ENCODE data around the gene PCDHGA5. TPM values are rescaled to one million over a fixed set of nuclear protein-coding genes. Genes with fewer than 3 reads are reported as not detected.

The PCDHGA5 gene
- 0.05 and 0.07 TPM in 2 replicates for total RNA-seq

DNA sequence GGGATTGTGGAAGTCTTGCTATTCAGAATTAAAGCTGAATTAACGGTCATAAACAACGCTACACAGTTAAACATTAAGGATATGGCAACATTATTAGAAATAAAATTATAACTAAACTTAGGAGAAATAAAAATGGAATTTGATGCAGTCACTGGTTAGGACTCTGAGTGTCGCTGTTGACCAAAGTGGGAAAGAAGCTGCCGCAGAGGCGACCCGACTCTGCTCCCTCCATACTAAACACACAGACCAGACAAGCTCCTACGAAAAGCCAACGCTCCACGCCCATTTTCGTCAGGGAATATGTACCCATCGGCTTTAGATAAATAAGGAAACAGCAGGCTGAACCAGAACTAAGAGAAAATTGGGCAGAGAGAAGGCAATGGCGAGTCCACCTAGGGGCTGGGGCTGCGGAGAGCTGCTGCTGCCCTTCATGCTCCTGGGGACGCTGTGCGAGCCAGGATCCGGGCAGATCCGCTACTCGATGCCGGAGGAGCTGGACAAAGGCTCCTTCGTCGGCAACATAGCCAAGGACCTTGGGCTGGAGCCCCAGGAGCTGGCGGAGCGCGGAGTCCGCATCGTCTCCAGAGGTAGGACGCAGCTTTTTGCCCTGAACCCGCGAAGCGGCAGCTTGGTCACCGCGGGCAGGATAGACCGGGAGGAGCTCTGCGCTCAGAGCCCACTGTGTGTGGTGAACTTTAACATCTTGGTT is at the start of gene PCDHGA5:
Gene PCDHGA5 (plus strand): TSS at position 211 of the 709 bp plus-strand sequence. CDS start 169 bp downstream, at position 380.

GRCh38 chr5:141320225-141321169 is 43.5 kb upstream of the PCDHGA5 start, which contains the start of gene TAF7:
TSS of gene TAF7 (minus strand) at chr5:141320784. CDS start at chr5:141320044, 740 bp downstream.

GRCh38 chr5:141330299-141331080 is 33.5 kb upstream of the PCDHGA5 start, which contains the start of gene PCDHGA1:
TSS of gene PCDHGA1 (plus strand) at chr5:141330514.

GRCh38 chr5:141338538-141339306 is 25.2 kb upstream of the PCDHGA5 start, which contains the start of gene PCDHGA2:
TSS of gene PCDHGA2 (plus strand) at chr5:141338760.

DNA sequence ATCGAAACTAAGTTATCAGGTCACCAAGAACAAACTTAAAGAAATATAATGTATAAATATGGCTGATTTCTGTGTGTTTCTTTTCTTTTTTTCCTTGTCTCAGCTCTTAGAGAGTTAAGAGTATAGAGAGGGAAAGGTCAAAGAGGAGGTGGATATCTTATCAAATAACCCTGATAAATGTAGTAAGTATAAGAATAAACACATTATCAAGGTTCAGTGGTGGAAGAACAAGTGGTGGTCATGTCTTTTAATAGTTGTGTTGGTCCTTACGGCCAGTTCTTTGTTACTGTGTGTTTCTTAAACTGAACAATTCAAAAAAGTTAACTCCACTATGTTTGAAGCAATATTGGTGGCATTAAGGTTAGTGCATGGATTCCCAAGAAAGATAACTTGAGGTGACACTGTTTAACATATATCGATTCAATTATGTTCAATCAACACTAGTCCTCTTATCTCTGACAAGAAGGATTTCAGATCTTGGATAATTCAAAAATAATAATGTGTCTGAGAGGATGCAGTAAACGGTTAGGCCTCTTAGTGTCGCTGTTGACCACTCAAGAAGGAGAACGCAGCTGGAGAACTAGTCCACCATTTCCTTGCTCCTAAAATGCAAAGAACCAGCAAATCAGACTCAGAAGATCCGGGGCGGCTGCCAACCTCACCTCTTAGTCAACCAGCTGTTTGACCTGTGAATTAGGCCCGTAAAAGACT is 20.6 kb upstream of the PCDHGA5 start, which contains the start of gene PCDHGA3:
Gene PCDHGA3 (plus strand): TSS at position 588 of the 711 bp plus-strand sequence. CDS start 205 bp downstream, outside the sequence.

DNA sequence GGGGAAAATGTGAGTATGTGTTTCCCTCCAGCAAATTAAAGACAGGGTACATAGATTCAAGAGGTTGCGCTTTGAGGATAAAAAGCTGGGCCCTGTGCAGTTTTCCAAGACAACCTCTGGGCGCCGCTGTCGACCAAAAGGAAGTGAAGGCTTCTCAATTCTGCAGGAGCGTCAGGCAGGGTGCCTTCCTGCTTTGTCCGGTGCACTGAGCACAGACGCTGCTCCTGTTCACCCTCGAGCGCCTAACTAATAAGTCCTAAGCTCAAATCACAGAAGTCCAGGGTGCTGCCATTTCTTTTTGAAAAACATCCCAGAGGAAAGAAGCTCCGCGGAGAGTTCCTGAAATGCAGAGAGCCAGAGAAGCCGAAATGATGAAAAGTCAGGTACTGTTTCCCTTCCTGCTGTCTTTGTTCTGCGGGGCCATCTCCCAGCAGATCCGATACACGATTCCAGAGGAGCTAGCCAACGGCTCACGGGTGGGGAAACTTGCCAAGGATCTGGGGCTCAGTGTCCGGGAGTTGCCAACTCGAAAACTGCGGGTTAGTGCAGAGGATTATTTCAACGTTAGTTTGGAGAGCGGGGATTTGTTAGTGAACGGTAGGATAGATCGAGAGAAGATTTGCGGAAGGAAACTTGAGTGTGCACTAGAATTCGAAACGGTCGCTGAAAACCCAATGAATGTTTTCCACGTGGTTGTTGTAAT is 13.9 kb upstream of the PCDHGA5 start, which contains the start of gene PCDHGB1:
Gene PCDHGB1 (plus strand): TSS at position 183 of the 703 bp plus-strand sequence. CDS start 162 bp downstream, at position 345.

GRCh38 chr5:141354900-141355469 is 9.0 kb upstream of the PCDHGA5 start, which contains the start of gene PCDHGA4:
TSS of gene PCDHGA4 (plus strand) at chr5:141355021. CDS start at chr5:141355108, 87 bp downstream.

GRCh38 chr5:141359790-141360426 is 4.1 kb upstream of the PCDHGA5 start, which contains the start of gene PCDHGB2:
TSS of gene PCDHGB2 (plus strand) at chr5:141359994. CDS start at chr5:141360136, 142 bp downstream.

DNA sequence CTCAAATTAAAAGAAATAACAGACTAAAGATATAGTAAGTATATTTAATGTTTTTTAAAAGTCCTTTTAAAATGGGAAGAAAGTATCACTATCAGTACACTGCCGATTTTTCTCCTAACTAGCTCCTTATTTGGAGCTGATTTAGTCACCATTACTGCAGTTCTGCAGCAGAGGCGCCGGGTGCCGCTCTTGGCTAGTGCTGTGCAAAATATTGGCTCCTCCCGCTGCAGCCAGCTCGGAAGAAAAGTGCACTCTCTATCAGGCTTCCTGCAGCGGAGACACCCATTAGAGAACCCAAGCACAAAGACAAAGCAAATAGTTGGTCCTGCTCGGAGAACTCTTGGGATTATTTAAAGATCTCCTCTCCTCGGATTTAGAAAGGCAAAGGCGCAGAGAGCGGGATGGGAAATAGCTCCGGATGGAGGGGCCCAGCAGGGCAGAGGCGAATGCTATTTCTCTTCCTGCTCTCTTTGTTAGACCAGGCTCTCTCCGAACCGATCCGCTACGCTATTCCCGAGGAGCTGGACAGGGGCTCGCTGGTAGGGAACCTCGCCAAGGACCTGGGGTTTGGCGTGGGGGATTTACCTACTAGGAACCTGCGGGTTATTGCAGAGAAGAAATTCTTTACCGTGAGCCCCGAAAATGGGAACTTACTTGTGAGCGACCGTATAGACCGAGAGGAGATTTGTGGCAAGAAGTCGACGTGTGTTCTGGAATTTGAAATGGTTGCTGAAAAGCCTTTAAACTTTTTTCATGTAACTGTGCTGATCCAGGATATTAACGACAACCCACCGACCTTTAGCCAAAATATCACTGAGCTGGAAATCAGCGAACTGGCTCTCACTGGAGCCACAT is 6.3 kb downstream of the PCDHGA5 start, which contains the start of gene PCDHGB3:
Gene PCDHGB3 (plus strand): TSS at position 249 of the 855 bp plus-strand sequence. CDS start 153 bp downstream, at position 402.

DNA sequence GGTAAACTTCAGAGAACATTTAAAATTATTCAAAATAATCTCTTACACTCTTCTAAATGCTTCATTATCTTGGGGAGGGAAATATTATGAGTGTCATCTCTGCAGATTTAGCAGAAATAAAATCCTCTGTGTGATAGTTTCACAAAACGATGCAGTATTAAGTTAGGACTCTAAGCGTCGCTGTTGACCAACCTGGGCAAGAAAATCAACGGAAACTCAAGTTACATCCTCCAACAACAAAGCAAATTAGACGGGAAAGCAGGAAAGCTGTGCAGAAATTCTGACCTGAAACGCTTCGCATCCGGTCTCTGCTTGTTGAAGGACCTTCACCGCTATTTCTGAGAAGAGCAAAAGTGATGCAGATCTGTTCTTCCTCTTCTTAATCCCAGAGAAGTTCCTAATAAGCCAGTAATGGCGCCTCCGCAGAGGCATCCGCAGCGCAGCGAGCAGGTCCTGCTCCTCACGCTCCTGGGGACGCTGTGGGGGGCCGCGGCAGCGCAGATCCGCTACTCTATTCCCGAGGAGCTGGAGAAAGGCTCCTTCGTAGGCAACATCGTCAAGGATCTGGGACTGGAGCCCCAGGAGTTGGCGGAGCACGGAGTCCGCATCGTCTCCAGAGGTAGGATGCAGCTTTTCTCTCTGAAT is 9.8 kb downstream of the PCDHGA5 start, which contains the start of gene PCDHGA6:
Gene PCDHGA6 (plus strand): TSS at position 219 of the 645 bp plus-strand sequence. CDS start 193 bp downstream, at position 412.

GRCh38 chr5:141382469-141383294 is 18.7 kb downstream of the PCDHGA5 start, which contains the start of gene PCDHGA7:
TSS of gene PCDHGA7 (plus strand) at chr5:141382742. CDS start at chr5:141382900, 158 bp downstream.

DNA sequence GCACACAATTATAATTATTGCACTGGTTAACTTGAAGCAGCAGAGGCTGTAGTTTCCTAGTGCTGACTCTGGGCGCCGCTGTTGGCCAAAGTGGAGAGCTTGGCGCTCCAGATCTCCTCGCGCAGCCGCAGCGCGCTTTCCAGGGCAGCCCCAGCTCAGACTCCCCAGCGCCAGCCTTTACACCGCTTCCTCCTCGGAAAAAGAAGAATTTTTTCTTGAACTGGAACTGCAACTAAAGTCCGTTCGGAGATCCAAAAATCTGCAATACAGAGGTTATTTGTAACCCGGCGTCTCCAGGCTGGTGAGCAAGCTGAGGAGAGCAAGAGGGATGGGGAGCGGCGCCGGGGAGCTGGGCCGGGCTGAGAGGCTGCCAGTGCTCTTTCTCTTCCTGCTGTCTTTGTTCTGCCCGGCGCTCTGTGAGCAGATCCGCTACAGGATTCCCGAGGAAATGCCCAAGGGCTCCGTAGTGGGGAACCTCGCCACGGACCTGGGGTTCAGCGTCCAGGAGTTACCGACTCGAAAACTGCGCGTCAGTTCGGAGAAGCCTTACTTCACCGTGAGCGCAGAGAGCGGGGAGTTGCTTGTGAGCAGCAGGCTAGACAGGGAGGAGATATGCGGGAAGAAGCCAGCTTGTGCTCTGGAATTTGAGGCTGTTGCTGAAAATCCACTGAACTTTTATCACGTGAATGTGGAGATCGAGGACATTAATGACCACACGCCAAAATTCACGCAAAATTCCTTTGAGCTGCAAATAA is 23.8 kb downstream of the PCDHGA5 start, which contains the start of gene PCDHGB4:
Gene PCDHGB4 (plus strand): TSS at position 142 of the 755 bp plus-strand sequence. CDS start 187 bp downstream, at position 329.

DNA sequence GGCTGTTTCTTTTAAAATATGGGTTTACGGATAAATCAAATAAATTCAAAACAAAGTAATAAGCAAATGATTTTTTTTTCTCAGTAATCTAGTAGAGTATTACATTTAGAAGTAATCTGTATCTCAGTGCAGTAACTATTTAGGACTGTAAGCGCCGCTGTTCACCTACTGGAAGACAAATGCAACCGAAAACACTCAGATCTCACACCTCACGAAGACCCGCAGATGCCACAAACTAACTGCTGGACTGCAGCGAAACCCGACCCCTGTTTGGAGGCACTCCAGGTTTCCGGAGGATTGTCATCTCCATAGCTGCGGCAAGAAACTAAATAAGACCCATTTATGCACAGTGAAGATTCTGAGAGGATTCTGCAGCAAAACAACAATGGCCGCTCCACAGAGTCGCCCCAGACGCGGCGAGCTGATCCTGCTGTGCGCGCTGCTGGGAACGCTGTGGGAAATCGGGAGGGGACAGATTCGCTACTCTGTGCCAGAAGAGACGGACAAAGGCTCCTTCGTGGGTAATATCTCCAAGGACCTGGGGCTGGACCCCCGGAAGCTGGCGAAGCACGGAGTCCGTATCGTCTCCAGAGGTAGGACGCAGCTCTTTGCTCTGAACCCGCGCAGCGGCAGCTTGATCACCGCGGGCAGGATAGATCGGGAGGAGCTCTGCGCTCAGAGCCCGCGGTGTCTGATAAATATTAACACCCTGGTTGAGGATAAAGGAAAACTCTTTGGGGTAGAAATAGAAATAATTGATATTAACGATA is 28.7 kb downstream of the PCDHGA5 start, which contains the start of gene PCDHGA8:
Gene PCDHGA8 (plus strand): TSS at position 205 of the 770 bp plus-strand sequence. CDS start 181 bp downstream, at position 386.

